Keratinocyte (primary cell): ENCODE measurements around the gene RHOB. TPM values are rescaled to one million over a fixed set of nuclear protein-coding genes. Genes with fewer than 3 reads are reported as not detected.

ENCODE experiments used
- DNase-seq: peaks from one replicate; pipeline ENCODE4 v3.0.0-alpha.2; 2011; ENCODE audit warnings: low read depth, missing footprints, low spot score
- FAIRE-seq: peaks from 2 replicates; lab custom pipeline; 2011; peaks lifted over from hg19 to GRCh38; lab: Jason Lieb, UNC
- H2AFZ ChIP-seq: 2 replicates; pipeline ENCODE4 v1.6.0; 2012; ENCODE audit warnings: low read length, control low read depth, inconsistent platforms; ENCODE audit not compliant: control insufficient read depth
- H3K27ac ChIP-seq: 2 replicates; pipeline ENCODE4 v1.5.1; 2011; ENCODE audit warnings: low read length; ENCODE audit not compliant: control insufficient read depth, insufficient read depth
- H3K27me3 ChIP-seq: 3 replicates; pipeline ENCODE4 v1.6.0; 2011; ENCODE audit warnings: low read length; ENCODE audit not compliant: control insufficient read depth, insufficient read depth; ENCODE audit errors: extremely low read depth
- H3K36me3 ChIP-seq, 2 experiments: 2 replicates in 1 of 2; 3 replicates in 1 of 2; pipeline ENCODE4 v1.5.1; 2011; ENCODE audit warnings: low read length in 2 of 2, mild to moderate bottlenecking in 1 of 2; ENCODE audit not compliant: control insufficient read depth in 2 of 2, insufficient read depth in 2 of 2; ENCODE audit errors: extremely low read depth in 1 of 2
- H3K4me1 ChIP-seq: 3 replicates; pipeline ENCODE4 v1.5.1; 2011; ENCODE audit warnings: low read length; ENCODE audit not compliant: control insufficient read depth, insufficient read depth; ENCODE audit errors: extremely low read depth
- H3K4me2 ChIP-seq: 3 replicates; pipeline ENCODE4 v1.6.0; 2011; ENCODE audit warnings: low read depth, low read length; ENCODE audit not compliant: control insufficient read depth, insufficient read depth; ENCODE audit errors: extremely low read depth
- H3K4me3 ChIP-seq, 3 experiments: fragments of 200-600 bp in 1 of 3; sonication (generic) in 1 of 3; 2 replicates in 2 of 3; 3 replicates in 1 of 3; pipeline ENCODE4 v1.5.1; 2011 to 2016; ENCODE audit warnings: low read length in 3 of 3, mild to moderate bottlenecking in 3 of 3, control low read depth in 2 of 3, inconsistent platforms in 1 of 3, low read depth in 1 of 3, mixed read lengths in 1 of 3, mixed run types in 1 of 3, moderate library complexity in 1 of 3; ENCODE audit not compliant: control insufficient read depth in 2 of 3, insufficient read depth in 2 of 3; ENCODE audit errors: extremely low read depth in 1 of 3
- H3K79me2 ChIP-seq: 2 replicates; pipeline ENCODE4 v1.6.0; 2012; ENCODE audit warnings: low read length; ENCODE audit not compliant: control insufficient read depth, insufficient read depth
- H3K9ac ChIP-seq: 3 replicates; pipeline ENCODE4 v1.6.0; 2011; ENCODE audit warnings: low read length; ENCODE audit not compliant: control insufficient read depth, insufficient read depth; ENCODE audit errors: extremely low read depth
- H3K9me1 ChIP-seq: 3 replicates; pipeline ENCODE4 v1.6.0; 2011; ENCODE audit warnings: low read length; ENCODE audit not compliant: control insufficient read depth, insufficient read depth; ENCODE audit errors: extremely low read depth
- H3K9me3 ChIP-seq: 2 replicates; pipeline ENCODE4 v1.5.1; 2012; ENCODE audit warnings: low read depth, low read length; ENCODE audit not compliant: control insufficient read depth
- H4K20me1 ChIP-seq: 3 replicates; pipeline ENCODE4 v1.6.0; 2011; ENCODE audit warnings: low read length; ENCODE audit not compliant: control insufficient read depth, insufficient read depth; ENCODE audit errors: extremely low read depth
- EZH2 ChIP-seq: IDR thresholded peaks from one replicate; pipeline ENCODE4 v1.6.1; 2012; ENCODE audit warnings: inconsistent platforms, mild to moderate bottlenecking, low read length, moderate library complexity
- dilution Hi-C: fragments of 300-500 bp; cut with MboI; formaldehyde crosslinking; loops from one replicate; pipeline ENCODE4 v1.7.0; 2020; ENCODE audit warnings: low sequenced_read_pairs; ENCODE audit not compliant: extremely low pct_ligation_motif_present
- polyA plus RNA-seq, 5 experiments: library from polyadenylated mRNA; depleted of rRNA in 3 of 5; stranded (reverse) in 3 of 5; stranded (forward) in 1 of 5; unstranded in 1 of 5; fragments of >200 nt; gene quantifications; 1 replicate in 1 of 5; 2 replicates in 3 of 5; 3 replicates in 1 of 5; pipeline versions ENCODE4 v1.2.1 to v1.2.3, GENCODE V29; 2011 to 2012; ENCODE audit warnings: missing spikeins in 2 of 5, low read depth in 1 of 5, low replicate concordance in 1 of 5
- TF ChIP-seq, protein P1 (sequence below), 3 experiments: IDR thresholded peaks in 1 of 3; conservative IDR thresholded peaks in 1 of 3; optimal IDR thresholded peaks in 1 of 3; 2 replicates in 2 of 3; 3 replicates in 1 of 3; pipeline versions ENCODE3 to v1.5.1; 2011; ENCODE audit warnings: low read length in 3 of 3, mild to moderate bottlenecking in 3 of 3, moderate library complexity in 2 of 3, control low read depth in 1 of 3, inconsistent platforms in 1 of 3; ENCODE audit not compliant: insufficient read depth in 2 of 3; ENCODE audit errors: extremely low read depth in 1 of 3

RHOB gene
- polyA plus RNA-seq, 1 donor (not counting 4 experiments of a cell fraction or from before 2014, with no cell fraction given): 23.6 TPM

DNA sequence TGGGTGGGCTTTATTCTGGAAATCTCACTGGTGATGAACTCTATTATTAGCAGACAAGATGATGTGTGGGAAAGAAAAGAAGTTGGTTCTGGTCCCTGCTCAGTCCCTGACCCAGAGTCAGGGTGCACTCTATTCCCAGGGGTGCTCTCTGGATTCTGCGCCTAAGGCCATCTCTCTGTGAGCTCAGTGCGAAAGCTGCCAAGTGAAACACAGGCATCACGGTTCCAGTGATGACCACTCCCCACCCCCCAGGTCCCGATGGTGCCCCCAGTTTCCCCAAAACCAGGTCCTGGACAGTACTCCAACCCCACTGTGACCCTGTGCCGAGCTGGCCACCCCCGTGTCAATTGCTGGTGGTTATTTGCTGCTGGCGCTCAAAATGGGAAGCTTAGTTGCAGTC, 30.1 kb downstream of the RHOB start:
- H3K9ac ChIP-seq: no peak overlapping the region
- H2AFZ ChIP-seq: no peak overlapping the region
- peaks cover under 1% of the 10 kb centered on the region for H3K4me1 ChIP-seq
- H3K9me1 ChIP-seq: no peaks in the 10 kb centered on the region
- no peaks in the 10 kb centered on the region for H4K20me1 ChIP-seq
- no peaks in the 10 kb centered on the region for H3K79me2 ChIP-seq
- TF ChIP-seq, protein P1, sequence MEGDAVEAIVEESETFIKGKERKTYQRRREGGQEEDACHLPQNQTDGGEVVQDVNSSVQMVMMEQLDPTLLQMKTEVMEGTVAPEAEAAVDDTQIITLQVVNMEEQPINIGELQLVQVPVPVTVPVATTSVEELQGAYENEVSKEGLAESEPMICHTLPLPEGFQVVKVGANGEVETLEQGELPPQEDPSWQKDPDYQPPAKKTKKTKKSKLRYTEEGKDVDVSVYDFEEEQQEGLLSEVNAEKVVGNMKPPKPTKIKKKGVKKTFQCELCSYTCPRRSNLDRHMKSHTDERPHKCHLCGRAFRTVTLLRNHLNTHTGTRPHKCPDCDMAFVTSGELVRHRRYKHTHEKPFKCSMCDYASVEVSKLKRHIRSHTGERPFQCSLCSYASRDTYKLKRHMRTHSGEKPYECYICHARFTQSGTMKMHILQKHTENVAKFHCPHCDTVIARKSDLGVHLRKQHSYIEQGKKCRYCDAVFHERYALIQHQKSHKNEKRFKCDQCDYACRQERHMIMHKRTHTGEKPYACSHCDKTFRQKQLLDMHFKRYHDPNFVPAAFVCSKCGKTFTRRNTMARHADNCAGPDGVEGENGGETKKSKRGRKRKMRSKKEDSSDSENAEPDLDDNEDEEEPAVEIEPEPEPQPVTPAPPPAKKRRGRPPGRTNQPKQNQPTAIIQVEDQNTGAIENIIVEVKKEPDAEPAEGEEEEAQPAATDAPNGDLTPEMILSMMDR (optimal IDR thresholded peaks at IDR 0.05 in 1 of 3, IDR thresholded peaks at IDR 0.05 in 1 of 3, conservative IDR thresholded peaks at IDR 0.05 in 1 of 3; ENCODE audit: extremely low read depth in 1 of 3, insufficient read depth in 2 of 3, low read length in 3 of 3): no peak
- TF ChIP-seq EZH2: no peak
- DNase-seq (no peak), FAIRE-seq (no peak)
- no peaks in the 10 kb centered on the region for H3K36me3 ChIP-seq
- H3K4me2 ChIP-seq: no peak overlapping the region
- no peaks in the 10 kb centered on the region for H3K27me3 ChIP-seq
- no peak overlapping the region for H3K4me3 ChIP-seq
- no peak overlapping the region for H3K27ac ChIP-seq
- dilution Hi-C loops: no loop called here
- H3K9me3 ChIP-seq: no peaks in the 10 kb centered on the region

DNA sequence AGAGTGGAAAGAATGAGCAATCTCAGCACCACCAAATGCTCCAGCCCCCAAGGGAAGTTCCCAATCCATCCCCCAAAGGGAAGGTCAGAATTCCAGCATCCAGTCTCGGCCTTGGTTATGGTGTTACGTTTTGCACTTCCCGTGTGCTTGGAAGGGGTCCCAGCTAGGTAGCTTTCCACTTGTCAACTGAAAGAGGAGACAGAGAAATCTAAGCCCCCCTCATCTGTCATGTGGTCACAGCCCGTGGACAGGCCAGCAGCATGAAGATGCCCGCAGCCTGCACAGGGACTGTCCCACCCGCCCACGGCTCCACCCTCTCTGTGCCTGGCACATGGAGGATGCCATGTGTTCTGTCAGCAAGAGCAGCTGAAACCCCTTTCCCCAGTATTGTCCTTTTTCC, 32.1 kb downstream of the RHOB start:
- Histone ChIP-seq H3K27me3 (no peaks in the 10 kb centered on the region), H3K4me2 (no peak overlapping the region), H3K27ac (no peak overlapping the region), H2AFZ (no peak overlapping the region), H3K4me1 (no peaks in the 10 kb centered on the region), H3K9ac (no peak overlapping the region), H3K9me3 (no peaks in the 10 kb centered on the region), H3K36me3 (no peaks in the 10 kb centered on the region), H3K4me3 (no peak overlapping the region), H3K9me1 (no peaks in the 10 kb centered on the region), H3K79me2 (no peaks in the 10 kb centered on the region), H4K20me1 (no peaks in the 10 kb centered on the region)
- FAIRE-seq (no peak), DNase-seq (no peak)
- dilution Hi-C loops: no loop called here
- TF ChIP-seq, protein P1 (optimal IDR thresholded peaks at IDR 0.05 in 1 of 3, IDR thresholded peaks at IDR 0.05 in 1 of 3, conservative IDR thresholded peaks at IDR 0.05 in 1 of 3; ENCODE audit: extremely low read depth in 1 of 3, insufficient read depth in 2 of 3, low read length in 3 of 3): no peak
- TF ChIP-seq EZH2: no peak
